Measurements from ENCODE around the gene SBDS.

Gene SBDS

GRCh38 chr7:66950763-66951162, 44.6 kb downstream of the SBDS start:
- TF ChIP-seq, protein P1, sequence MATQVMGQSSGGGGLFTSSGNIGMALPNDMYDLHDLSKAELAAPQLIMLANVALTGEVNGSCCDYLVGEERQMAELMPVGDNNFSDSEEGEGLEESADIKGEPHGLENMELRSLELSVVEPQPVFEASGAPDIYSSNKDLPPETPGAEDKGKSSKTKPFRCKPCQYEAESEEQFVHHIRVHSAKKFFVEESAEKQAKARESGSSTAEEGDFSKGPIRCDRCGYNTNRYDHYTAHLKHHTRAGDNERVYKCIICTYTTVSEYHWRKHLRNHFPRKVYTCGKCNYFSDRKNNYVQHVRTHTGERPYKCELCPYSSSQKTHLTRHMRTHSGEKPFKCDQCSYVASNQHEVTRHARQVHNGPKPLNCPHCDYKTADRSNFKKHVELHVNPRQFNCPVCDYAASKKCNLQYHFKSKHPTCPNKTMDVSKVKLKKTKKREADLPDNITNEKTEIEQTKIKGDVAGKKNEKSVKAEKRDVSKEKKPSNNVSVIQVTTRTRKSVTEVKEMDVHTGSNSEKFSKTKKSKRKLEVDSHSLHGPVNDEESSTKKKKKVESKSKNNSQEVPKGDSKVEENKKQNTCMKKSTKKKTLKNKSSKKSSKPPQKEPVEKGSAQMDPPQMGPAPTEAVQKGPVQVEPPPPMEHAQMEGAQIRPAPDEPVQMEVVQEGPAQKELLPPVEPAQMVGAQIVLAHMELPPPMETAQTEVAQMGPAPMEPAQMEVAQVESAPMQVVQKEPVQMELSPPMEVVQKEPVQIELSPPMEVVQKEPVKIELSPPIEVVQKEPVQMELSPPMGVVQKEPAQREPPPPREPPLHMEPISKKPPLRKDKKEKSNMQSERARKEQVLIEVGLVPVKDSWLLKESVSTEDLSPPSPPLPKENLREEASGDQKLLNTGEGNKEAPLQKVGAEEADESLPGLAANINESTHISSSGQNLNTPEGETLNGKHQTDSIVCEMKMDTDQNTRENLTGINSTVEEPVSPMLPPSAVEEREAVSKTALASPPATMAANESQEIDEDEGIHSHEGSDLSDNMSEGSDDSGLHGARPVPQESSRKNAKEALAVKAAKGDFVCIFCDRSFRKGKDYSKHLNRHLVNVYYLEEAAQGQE (IDR thresholded peaks at IDR 0.05; ENCODE audit: insufficient read depth in 1 of 2, low read depth in 2 of 2, low read length in 2 of 2): no peak
- no peak for TF ChIP-seq FOXP2 (optimal IDR thresholded peaks at IDR 0.05; ENCODE audit: borderline replicate concordance, extremely low read depth, extremely low read length, insufficient read depth)
- TF ChIP-seq TAF1 (IDR thresholded peaks at IDR 0.05; ENCODE audit: borderline replicate concordance, insufficient read depth, low read length): no peak
- no peak for TF ChIP-seq SIN3A (IDR thresholded peaks at IDR 0.05; ENCODE audit: borderline replicate concordance, insufficient read depth, low read length)
- no peak for TF ChIP-seq POLR2AphosphoS5 (IDR thresholded peaks at IDR 0.05; ENCODE audit: low read depth, low read length)

DNA sequence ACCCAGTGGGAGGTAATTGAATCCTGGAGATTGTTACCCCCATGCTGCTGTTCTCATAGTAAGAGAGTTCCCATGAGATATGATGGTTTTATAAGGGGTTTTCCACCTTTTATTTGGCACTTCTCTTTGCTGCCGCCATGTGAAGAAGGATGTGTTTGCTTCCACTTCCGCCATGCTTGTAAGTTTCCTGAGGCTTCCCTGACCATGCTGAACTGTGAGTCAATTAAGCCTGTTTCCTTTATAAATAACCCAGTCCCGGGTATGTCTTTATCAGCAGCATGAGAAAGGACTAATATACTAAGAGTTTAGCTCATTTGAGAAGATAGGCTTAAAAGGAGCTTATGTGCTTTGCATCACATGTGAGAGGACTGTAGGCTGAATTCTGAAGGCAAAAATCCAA, 45.1 kb downstream of the SBDS start:
- no peak for TF ChIP-seq SIN3A (IDR thresholded peaks at IDR 0.05; ENCODE audit: borderline replicate concordance, insufficient read depth, low read length)
- no peak for TF ChIP-seq TAF1 (IDR thresholded peaks at IDR 0.05; ENCODE audit: borderline replicate concordance, insufficient read depth, low read length)
- no peak for TF ChIP-seq POLR2AphosphoS5 (IDR thresholded peaks at IDR 0.05; ENCODE audit: low read depth, low read length)
- TF ChIP-seq, protein P1 (IDR thresholded peaks at IDR 0.05; ENCODE audit: insufficient read depth in 1 of 2, low read depth in 2 of 2, low read length in 2 of 2): no peak
- TF ChIP-seq FOXP2 (optimal IDR thresholded peaks at IDR 0.05; ENCODE audit: borderline replicate concordance, extremely low read depth, extremely low read length, insufficient read depth): no peak

- TF ChIP-seq SIN3A (IDR thresholded peaks at IDR 0.05; ENCODE audit: borderline replicate concordance, insufficient read depth, low read length): no peak
- TF ChIP-seq TAF1 (IDR thresholded peaks at IDR 0.05; ENCODE audit: borderline replicate concordance, insufficient read depth, low read length): no peak
- TF ChIP-seq, protein P1 (IDR thresholded peaks at IDR 0.05; ENCODE audit: insufficient read depth in 1 of 2, low read depth in 2 of 2, low read length in 2 of 2): no peak
- TF ChIP-seq FOXP2 (optimal IDR thresholded peaks at IDR 0.05; ENCODE audit: borderline replicate concordance, extremely low read depth, extremely low read length, insufficient read depth): no peak
- TF ChIP-seq POLR2AphosphoS5 (IDR thresholded peaks at IDR 0.05; ENCODE audit: low read depth, low read length): no peak
Measured at GRCh38 chr7:66948480-66949109, 46.8 kb downstream of the SBDS start.

DNA sequence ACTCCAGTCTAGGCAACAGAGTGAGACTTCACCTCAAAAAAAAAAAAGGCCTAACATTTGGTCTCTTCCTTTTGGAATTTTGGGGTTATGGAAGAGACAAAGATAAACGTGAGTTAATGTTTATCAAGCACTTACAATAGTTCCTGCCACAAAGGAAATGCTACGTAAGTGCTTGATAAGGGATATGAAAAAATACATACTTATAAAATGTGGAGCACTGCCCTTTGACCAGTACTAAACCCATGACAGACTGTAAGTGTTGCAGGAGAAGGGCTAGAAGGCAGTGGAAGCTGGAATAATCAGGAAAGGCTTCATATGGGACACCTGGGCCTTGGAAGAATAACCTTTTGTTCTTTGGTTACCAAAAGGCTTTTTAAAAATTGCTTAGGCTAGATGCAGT, 48.8 kb downstream of the SBDS start:
- no peak for TF ChIP-seq SIN3A (IDR thresholded peaks at IDR 0.05; ENCODE audit: borderline replicate concordance, insufficient read depth, low read length)
- no peak for TF ChIP-seq TAF1 (IDR thresholded peaks at IDR 0.05; ENCODE audit: borderline replicate concordance, insufficient read depth, low read length)

- TF ChIP-seq SIN3A (IDR thresholded peaks at IDR 0.05; ENCODE audit: borderline replicate concordance, insufficient read depth, low read length): no peak
- no peak for TF ChIP-seq FOXP2 (optimal IDR thresholded peaks at IDR 0.05; ENCODE audit: borderline replicate concordance, extremely low read depth, extremely low read length, insufficient read depth)
- no peak for TF ChIP-seq POLR2AphosphoS5 (IDR thresholded peaks at IDR 0.05; ENCODE audit: low read depth, low read length)
- no peak for TF ChIP-seq TAF1 (IDR thresholded peaks at IDR 0.05; ENCODE audit: borderline replicate concordance, insufficient read depth, low read length)
- TF ChIP-seq, protein P1 (IDR thresholded peaks at IDR 0.05; ENCODE audit: insufficient read depth in 1 of 2, low read depth in 2 of 2, low read length in 2 of 2): no peak
Measured at GRCh38 chr7:66939325-66939724, 56.1 kb downstream of the SBDS start.

Data from PFSK-1 (cell line).